Neural cell (in vitro differentiated cells): Measurements from ENCODE around the gene GHRH.

Experiments used
- EP300 ChIP-seq: fragments of 450-650 bp; conservative IDR thresholded peaks from 2 replicates; pipeline ENCODE4 v1.6.1; 2014; ENCODE audit warnings: antibody characterized with exemption, mild to moderate bottlenecking, moderate library complexity; ENCODE audit not compliant: poor library complexity, severe bottlenecking
- EZH2 ChIP-seq: fragments of 200-600, 300-800 bp; shearing (Covaris generic), sonication (generic); IDR thresholded peaks from 2 replicates; pipeline ENCODE4 v1.6.1; 2014; ENCODE audit warnings: antibody characterized with exemption, low read length, borderline replicate concordance, mild to moderate bottlenecking; ENCODE audit not compliant: insufficient read depth, poor library complexity, severe bottlenecking
- REST ChIP-seq: IDR thresholded peaks from 2 replicates; pipeline ENCODE4 v1.6.1; 2012; ENCODE audit warnings: borderline replicate concordance
- TF ChIP-seq, protein P1 (sequence below): fragments of 450-650 bp; IDR thresholded peaks from 2 replicates; pipeline ENCODE4 v1.5.1; 2014; ENCODE audit warnings: antibody characterized with exemption, mild to moderate bottlenecking, moderate library complexity; ENCODE audit not compliant: poor library complexity, severe bottlenecking

DNA sequence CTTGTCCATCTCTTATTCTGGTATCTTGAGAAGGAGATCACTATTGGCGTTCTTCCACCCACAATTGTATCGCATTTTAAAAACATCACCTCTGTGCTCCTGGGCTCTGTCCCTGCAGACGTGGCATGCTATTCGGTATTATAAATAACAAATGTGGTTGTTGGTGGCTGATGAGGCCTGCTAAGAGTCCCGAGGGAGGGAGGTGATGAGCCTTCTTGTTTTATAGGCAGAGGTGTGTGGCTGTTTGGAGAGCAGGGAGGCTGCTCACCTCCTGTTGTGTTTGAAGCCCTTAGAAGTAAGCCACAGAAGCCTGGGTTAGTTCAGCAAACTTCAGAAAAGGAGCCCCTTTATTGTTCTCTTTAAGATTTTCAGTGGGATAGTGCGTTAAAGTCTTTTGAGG is 43.5 kb upstream of the GHRH start:
- TF ChIP-seq, protein P1, sequence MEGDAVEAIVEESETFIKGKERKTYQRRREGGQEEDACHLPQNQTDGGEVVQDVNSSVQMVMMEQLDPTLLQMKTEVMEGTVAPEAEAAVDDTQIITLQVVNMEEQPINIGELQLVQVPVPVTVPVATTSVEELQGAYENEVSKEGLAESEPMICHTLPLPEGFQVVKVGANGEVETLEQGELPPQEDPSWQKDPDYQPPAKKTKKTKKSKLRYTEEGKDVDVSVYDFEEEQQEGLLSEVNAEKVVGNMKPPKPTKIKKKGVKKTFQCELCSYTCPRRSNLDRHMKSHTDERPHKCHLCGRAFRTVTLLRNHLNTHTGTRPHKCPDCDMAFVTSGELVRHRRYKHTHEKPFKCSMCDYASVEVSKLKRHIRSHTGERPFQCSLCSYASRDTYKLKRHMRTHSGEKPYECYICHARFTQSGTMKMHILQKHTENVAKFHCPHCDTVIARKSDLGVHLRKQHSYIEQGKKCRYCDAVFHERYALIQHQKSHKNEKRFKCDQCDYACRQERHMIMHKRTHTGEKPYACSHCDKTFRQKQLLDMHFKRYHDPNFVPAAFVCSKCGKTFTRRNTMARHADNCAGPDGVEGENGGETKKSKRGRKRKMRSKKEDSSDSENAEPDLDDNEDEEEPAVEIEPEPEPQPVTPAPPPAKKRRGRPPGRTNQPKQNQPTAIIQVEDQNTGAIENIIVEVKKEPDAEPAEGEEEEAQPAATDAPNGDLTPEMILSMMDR, result no peak
- no peak for TF ChIP-seq EZH2
- no peak for TF ChIP-seq REST
- TF ChIP-seq EP300, result no peak
